ENCODE measurements around the gene MRPL14. TPM values are rescaled to one million over a fixed set of nuclear protein-coding genes. Genes with fewer than 3 reads are reported as not detected.

The MRPL14 gene
- total RNA-seq (2014; rRNA removed; shearing (Covaris generic); ENCODE audit: low replicate concordance), result 362 and 399 TPM in 2 replicates

DNA sequence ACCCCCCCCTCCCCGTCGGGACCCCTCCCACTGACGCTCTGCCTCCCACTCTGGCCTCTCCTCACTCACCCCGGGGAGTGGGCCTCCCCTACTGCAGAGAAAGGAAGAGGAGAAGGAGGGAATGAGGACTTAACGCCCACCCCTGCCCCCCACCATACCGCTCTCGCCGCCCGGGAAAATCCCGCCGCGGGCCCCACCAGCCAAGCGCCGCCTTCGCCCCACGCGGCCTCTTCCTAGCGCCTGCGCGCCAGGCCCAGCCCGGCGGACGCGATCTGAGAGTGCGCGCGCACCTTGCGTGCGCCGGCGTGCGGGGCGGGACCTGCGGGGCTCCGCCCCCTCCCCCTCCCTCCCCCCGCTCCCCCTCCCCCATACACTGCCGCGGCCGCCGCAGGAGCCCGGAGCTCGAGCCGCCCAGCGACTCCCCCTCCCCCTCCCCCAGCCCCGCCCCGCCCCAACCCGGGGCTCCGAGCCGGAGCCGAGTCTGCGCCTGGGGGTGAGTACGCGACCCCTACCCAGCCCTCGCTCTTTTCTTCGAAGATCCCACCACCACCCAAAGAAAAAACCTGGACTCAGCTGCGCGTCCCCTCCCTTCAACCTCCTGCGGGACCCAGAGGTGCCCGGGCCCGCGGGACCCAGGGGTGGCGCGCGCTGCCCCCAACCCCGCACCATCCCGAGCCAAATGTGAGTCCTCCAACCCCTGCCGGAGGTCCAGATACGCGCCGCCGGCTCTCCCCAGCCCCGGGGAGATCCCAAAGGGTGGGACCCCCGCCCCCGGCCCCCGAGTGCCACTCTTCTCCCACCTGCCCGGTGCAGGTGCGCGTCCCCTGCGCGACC lies at the start of gene MRPL14, which contains the start of gene TMEM63B:
MRPL14 (minus strand) TSS at position 267 of the 834 bp plus-strand sequence. CDS start 10,841 bp downstream, outside the sequence.
TMEM63B (plus strand) TSS at position 369 of the 834 bp plus-strand sequence. CDS start 7,031 bp downstream, outside the sequence.
- peak; percentile 98 for DNase-seq
- H3K9me3 ChIP-seq, result no peaks in the 10 kb centered on the region
- H3K4me3 ChIP-seq, result peak within 1 kb of the TSS; percentile 95
- peaks cover 51% of the 10 kb centered on the region for H3K36me3 ChIP-seq
- H3K27me3 ChIP-seq, result no peaks in the 10 kb centered on the region

DNA sequence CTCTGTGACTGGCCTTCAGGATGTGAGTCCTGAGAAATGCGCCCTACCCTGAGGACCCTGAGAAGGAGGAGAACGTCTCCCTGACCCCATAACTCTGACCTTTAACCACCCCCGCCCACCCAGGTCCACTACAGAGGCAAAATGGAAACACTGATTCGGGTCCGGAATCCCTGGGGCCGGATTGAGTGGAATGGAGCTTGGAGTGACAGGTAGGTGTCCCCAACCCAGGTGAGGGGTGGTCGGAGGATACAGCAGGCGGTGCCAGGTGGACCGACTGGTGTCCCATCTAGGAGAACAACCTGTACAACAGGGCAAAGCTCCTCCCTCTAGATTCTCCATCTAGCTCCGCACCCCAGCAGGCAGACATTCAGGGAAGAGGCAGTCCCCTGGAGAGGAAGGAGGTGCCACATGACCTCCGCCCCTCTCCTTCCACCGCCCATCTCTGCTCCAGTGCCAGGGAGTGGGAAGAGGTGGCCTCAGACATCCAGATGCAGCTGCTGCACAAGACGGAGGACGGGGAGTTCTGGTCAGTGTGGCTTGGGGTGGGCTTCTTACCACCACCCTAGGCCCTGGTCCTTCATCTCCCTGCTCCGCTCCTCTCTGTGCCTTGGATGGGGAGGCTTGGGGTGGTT lies 49.0 kb upstream of the MRPL14 start:
- no peaks in the 10 kb centered on the region for H3K27me3 ChIP-seq
- no peaks in the 10 kb centered on the region for H3K36me3 ChIP-seq
- no peak overlapping the region for H3K4me3 ChIP-seq
- DNase-seq, result no peak
- H3K9me3 ChIP-seq, result no peaks in the 10 kb centered on the region

DNA sequence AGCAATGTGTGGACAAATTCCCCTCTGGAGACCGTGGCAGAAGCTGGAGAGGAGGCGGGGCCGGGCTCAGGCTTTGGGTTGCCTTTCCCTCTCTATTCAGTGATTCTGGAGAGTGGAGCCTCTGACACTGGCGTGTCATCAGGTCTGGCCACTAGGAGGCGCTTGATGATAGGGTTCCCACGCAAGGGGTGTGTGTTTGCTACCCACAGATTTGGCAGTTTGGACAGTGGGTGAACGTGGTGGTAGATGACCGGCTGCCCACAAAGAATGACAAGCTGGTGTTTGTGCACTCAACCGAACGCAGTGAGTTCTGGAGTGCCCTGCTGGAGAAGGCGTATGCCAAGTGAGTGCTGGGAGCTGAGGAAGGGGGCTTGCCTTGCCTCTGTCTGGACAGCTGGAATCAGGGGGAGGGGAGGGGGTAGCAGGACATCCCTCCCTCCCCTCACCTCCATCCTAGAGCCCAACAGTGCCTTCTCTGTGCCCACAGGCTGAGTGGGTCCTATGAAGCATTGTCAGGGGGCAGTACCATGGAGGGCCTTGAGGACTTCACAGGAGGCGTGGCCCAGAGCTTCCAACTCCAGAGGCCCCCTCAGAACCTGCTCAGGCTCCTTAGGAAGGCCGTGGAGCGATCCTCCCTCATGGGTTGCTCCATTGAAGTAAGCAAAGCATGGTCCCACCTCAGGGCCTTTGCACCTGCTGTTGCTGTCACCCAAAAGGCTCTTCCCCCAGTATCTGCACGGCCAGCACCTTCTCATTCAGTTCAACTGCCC lies 45.7 kb upstream of the MRPL14 start:
- peaks cover 7% of the 10 kb centered on the region; the same call in 1 of the 2 replicates for H3K27me3 ChIP-seq
- H3K9me3 ChIP-seq, result no peaks in the 10 kb centered on the region
- no peaks in the 10 kb centered on the region for H3K36me3 ChIP-seq
- peak; percentile 99 for DNase-seq
- no peak overlapping the region for H3K4me3 ChIP-seq

DNA sequence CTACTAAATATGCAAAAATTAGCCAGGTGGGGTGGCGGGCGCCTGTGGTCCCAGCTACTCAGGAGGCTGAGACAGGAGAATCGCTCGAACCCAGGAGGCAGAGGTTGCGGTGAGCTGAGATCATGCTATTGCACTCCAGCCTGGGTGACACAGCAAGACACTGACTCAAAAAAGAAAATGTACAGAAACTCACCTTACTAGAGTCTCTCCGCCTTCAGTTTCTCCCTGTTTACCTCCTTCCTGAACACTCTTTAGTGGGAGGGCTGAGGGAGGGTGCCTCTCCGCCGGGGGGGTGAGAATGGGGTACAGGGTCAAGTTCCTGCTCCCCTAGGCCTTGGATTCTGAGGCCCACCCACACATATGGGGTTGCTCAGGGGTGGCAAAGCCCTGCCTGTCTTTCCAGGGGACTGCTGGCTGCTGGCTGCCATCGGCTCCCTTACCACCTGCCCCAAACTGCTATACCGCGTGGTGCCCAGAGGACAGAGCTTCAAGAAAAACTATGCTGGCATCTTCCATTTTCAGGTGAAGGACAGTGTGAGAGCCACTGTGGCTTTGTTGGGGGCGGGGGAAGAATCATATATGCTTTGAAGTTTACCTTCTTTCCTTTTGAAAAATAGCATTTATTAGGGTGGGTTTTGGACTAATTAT lies 44.8 kb upstream of the MRPL14 start:
- Histone ChIP-seq H3K4me3 (no peak overlapping the region), H3K27me3 (peaks cover 7% of the 10 kb centered on the region; the same call in 1 of the 2 replicates), H3K9me3 (no peaks in the 10 kb centered on the region), H3K36me3 (no peaks in the 10 kb centered on the region)
- no peak for DNase-seq

DNA sequence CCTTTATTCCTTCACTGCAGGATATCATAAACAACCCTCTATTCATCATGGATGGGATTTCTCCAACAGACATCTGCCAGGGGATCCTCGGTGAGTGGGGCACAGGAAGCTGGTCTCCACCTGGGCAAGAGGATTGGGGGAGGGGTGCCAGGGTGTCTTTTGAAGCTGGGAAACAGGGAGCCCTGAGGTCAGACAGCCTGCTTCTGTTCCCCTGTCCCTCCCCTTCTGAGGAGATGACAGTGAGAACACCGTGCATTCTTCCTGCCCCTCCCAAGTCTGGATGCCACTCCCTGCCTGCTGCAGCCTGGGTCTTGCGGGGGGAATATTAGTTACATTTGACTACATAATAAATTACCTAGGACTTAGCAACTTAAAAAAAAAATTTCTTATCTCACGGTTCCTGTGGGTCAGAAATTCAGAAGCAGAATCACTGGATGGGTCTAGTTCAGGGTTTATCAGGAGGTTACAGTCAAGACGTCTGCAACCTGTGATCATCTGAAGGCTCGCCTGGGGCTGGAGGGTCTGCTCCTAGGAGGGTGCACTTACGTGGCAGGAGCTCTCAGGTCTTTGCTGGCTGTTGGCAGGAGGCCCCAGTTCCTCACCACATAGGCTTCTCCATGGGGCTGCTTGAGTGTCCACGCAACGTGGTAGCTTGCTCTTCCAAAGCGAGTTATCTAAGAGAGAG lies 42.8 kb upstream of the MRPL14 start:
- H3K9me3 ChIP-seq, result no peaks in the 10 kb centered on the region
- no peaks in the 10 kb centered on the region for H3K36me3 ChIP-seq
- H3K4me3 ChIP-seq, result no peak overlapping the region
- DNase-seq, result no peak
- peaks cover 10% of the 10 kb centered on the region; the same call in 1 of the 2 replicates for H3K27me3 ChIP-seq

DNA sequence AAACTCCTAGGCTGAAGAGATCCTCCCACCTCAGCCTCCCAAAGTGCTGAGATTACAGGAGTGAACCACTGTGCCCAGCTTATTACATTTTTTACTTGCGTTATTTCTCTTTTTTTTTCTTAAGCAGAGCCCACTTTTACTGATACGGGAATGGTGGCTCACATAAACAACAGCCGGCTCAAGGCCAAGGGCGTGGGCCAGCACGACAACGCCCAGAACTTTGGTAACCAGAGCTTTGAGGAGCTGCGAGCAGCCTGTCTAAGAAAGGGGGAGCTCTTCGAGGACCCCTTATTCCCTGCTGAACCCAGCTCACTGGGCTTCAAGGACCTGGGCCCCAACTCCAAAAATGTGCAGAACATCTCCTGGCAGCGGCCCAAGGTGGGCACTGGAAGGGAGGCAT lies 41.9 kb upstream of the MRPL14 start:
- no peak overlapping the region for H3K4me3 ChIP-seq
- peaks cover 17% of the 10 kb centered on the region; the same call in 1 of the 2 replicates for H3K27me3 ChIP-seq
- no peak for DNase-seq
- H3K36me3 ChIP-seq, result no peaks in the 10 kb centered on the region
- H3K9me3 ChIP-seq, result no peaks in the 10 kb centered on the region

DNA sequence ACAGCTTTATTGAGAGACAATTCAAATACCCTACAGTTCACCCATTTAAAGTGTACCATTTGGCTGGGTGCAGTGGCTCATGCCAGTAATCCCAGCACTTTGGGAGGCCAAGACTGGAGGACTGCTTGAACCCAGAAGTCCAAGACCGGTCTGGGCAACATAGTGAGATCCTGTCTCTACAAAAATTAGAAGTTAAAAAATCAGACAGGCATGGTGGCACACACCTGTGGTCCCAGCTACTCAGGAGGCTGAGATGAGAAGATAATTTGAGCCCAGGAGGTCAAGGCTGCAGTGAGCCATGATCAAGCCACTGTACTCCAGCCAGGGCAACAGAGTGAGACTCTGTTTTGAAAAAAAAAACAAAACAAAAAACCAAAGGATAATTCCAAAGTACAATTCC lies 40.3 kb upstream of the MRPL14 start:
- H3K9me3 ChIP-seq, result no peaks in the 10 kb centered on the region
- no peaks in the 10 kb centered on the region for H3K36me3 ChIP-seq
- H3K27me3 ChIP-seq, result peaks cover 33% of the 10 kb centered on the region
- DNase-seq, result no peak
- H3K4me3 ChIP-seq, result no peak overlapping the region

DNA sequence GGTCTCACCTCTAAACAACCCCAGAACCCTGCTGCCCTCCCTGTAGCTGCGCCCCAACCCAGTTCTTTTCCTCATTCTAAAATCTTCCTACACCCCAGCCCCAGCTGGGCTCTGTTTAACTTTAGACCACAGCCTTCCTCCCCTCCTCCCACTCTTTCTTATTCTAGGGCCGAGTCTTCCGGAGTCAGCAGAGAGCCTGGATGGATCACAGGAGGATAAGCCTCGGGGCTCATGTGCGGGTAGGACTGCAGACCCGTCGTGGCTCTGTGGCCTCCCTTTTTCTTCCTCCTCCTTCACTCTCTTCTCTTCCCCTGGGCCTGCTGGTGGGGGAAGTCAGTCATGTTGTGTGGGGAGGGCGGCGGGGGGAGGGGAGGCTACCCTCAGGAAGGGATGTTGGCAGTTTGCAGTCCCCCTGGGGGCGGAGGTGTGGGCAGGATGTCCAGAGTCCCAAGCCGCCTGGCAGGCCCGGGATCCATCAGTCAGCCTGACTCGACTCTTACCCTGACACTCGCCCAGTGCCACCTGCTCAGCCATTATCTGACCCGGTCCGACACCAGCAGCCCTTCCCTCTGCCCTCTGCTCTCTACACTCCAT lies 39.4 kb upstream of the MRPL14 start:
- H3K27me3 ChIP-seq, result peaks cover 35% of the 10 kb centered on the region

DNA sequence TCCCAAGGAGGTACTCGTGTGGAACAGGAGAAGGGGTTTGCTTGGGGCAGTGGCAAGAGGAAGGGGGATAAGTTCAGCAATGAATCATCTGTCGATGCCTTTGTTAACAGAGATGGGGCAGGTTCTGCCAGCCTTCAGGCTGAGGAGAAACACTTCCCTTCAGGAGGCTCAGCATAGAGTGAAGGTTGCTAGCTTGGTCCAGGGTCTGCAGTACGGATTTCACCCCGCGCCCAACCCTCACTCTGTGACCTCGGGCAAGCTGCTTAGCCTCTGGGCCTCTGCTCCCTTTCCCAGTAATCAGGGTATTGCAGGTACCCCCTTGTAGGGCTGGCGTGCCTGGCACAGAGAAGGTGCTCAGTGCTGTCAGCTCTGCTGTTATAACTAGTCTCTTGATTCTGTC lies 38.9 kb upstream of the MRPL14 start:
- no peaks in the 10 kb centered on the region for H3K36me3 ChIP-seq
- H3K4me3 ChIP-seq, result no peak overlapping the region
- peaks cover 35% of the 10 kb centered on the region for H3K27me3 ChIP-seq
- DNase-seq, result no peak
- H3K9me3 ChIP-seq, result no peaks in the 10 kb centered on the region

More for the DNA sequence above, 39.4 kb upstream of the MRPL14 start:
- Histone ChIP-seq H3K4me3 (no peak overlapping the region), H3K9me3 (no peaks in the 10 kb centered on the region), H3K36me3 (no peaks in the 10 kb centered on the region)
- DNase-seq, result no peak

DNA sequence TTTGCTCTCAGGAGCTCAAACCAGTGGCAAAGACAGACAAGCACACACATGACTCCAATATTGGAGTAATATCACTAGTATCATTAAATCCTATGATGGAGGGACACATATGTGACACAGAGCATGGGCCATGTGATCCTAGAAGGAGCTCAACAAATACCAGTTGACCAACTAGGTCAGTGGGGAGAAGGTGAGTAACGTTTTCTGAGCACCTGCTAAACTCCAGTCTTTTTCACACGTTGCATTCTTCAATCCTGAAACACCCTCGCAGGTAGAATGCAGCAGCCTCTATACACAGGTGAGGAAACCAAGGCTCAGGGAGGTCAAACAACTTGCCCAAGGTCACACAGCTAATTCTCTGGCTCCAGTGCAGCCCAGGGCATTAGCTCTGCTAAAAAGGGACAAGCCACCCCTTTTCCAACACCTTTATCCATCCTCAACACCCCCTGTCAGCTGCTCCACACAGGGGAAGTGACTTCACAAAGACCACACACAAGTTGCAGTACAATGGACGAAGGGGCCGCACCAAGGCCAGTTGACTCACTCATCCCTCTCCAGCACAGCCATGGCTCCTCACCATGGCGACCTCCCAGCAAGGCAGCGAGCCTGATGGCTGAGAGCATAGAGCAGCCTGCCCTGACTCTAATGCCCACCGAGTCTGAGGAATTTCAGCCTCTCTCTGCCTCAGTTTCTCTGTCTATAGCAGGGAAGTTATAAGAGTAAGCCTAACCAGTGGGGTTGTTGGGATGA lies 35.8 kb upstream of the MRPL14 start:
- no peak overlapping the region for H3K4me3 ChIP-seq
- H3K9me3 ChIP-seq, result no peaks in the 10 kb centered on the region
- no peak for DNase-seq
- H3K36me3 ChIP-seq, result no peaks in the 10 kb centered on the region
- H3K27me3 ChIP-seq, result peaks cover 28% of the 10 kb centered on the region

DNA sequence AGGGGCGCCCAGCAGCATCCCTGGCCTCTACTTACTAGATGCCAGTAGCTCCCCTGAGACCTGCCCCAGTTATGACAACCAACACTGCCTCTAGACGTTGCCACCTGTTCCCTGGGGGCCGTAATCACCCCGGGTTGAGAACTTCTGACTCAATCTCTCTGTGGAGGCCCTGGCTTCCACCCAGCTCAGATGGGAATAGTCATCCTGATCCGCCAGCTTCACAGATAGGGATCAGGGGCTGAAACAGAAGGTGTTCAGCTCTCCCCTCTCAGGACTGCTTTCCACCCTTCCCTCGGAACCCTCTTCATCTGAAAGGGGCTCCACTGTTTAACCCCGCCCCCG lies 34.7 kb upstream of the MRPL14 start:
- no peaks in the 10 kb centered on the region for H3K9me3 ChIP-seq
- no peaks in the 10 kb centered on the region for H3K36me3 ChIP-seq
- DNase-seq, result peak; percentile 83
- H3K4me3 ChIP-seq, result no peak overlapping the region
- peaks cover 28% of the 10 kb centered on the region for H3K27me3 ChIP-seq

DNA sequence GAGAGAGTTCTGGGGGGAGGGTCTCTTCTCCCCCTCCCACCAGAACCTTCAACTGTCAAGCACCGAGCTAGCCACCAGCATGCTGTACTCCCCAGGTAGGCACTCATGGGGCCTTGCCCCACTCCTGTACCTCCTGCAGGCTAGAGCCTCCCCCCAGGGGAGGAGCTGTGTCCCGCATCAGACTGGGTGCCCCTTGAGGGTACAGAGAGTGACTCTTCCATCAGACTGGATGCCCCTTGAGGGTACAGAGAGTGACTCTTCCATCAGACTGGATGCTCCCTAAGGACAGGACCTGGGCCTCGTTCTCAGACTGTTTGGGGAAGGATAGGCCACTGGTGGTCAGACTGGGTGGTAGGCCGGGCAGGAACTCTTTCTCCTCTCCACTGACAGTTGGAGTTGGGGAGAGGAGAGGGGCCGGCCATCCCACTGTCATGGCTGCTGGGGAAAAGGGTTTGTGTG lies 31.5 kb upstream of the MRPL14 start, which contains the start of gene CAPN11:
CAPN11 (plus strand) TSS at position 51 of the 459 bp plus-strand sequence; CDS start at position 80, 29 bp downstream.
- Histone ChIP-seq H3K36me3 (peaks cover 6% of the 10 kb centered on the region), H3K27me3 (peaks cover 14% of the 10 kb centered on the region), H3K9me3 (no peaks in the 10 kb centered on the region), H3K4me3 (no peak within 1 kb of the TSS)
- no peak for DNase-seq

DNA sequence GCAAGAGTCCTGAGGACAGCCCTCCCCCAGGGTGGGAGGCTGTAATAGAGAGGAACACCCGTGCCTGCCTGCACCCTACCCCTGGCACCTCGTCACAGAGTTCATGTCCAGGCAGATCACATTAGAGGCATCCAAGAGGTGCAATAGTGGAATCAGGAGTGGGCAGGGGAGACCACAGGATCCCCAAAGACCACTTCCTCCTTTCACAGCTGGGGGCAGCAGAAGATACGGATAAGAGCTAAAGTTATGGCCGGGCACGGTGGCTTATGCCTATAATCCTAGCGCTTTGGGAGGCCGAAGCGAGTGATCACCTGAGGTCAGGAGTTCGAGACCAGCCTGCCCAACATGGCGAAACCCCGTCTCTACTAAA lies 29.9 kb upstream of the MRPL14 start:
- Histone ChIP-seq H3K9me3 (no peaks in the 10 kb centered on the region), H3K4me3 (no peak overlapping the region), H3K36me3 (peaks cover 14% of the 10 kb centered on the region), H3K27me3 (no peaks in the 10 kb centered on the region; the same call in 1 of the 2 replicates)
- DNase-seq, result no peak

DNA sequence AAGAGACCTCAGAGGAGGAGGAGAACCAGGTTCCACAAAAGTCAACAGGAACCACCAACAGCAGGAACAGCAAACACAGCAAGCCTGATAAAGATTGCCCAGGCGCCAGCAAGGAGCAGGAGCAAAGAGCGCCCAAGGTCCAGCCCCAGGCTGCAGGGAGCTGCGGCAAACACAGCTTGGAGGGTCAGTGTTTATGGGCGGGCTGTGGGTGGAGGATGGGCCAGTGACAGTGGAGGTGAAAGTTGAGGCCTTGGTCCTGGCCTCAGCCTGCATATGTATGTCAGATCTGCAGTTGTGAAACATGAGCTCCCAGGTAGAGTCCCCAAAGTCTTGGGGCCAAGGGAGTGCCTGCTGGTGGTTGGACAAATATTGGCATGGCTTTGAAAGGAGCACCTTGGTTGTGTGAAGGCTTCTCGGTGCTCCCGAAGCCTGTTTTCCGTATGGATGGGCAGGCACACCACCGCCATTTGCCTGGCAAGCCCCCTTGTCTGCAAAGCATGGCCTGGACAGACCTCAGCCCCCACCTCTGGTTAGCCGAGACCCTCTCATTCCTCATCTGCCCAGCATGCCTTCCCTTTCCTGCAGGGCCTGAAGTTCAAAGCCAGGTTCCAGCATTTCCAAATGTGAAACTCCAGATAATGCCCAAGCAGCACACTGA lies 29.4 kb upstream of the MRPL14 start:
- Histone ChIP-seq H3K36me3 (peaks cover 20% of the 10 kb centered on the region), H3K9me3 (no peaks in the 10 kb centered on the region), H3K27me3 (no peaks in the 10 kb centered on the region; the same call in 1 of the 2 replicates), H3K4me3 (no peak overlapping the region)
- DNase-seq, result no peak
